ENCODE data around the gene MYO7B.

The MYO7B gene

DNA sequence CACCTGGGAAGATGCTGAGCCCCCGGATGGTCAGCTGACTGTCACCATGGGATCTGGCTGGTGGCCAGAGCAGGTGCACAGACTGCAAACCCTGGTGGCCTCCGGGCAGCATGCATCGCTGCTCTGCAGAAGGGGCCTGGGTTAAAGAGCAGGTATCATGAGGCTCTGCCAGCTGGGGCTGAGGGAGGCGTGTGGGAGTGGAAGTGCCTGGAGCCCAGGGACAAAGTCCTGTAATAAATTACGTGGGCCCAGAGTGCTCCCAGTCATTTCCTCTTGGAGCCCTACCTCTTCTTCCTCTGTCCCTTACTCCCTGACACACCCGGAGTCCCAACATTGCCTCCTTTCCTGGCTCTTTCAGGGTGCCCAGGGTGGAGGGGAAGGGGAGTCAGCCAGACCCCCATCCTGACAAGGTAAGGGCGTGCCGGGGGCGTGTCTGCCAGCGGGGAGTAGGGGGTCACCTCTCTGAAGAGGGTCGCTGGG, at the start of gene MYO7B:
MYO7B (plus strand) TSS at position 262 of the 480 bp plus-strand sequence. CDS start 24,040 bp downstream, outside the sequence.
- DNase-seq (ENCODE audit: low read depth), result no peak

DNA sequence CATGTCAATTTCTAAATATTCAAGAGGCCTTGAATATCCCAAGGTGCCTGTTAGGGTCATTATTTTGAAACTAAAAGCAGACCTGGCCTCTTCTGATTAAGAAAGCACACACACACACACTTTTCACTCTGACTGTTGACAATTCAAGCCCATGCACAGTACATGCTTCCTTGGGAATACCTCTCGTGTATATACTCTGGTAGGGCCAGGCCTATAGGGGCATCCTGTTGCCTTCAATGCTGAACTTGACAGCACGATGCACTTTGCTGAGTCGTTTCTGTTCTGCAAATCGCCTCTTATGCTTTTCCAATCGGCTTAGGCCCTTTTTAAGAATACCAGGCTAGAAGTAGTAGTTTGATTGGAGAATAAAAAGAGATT, 49.8 kb upstream of the MYO7B start:
- DNase-seq (ENCODE audit: low read depth), result no peak

- no peak for DNase-seq (ENCODE audit: low read depth)
Observed at GRCh38 chr2:127486247-127487058, 49.0 kb upstream of the MYO7B start.

DNA sequence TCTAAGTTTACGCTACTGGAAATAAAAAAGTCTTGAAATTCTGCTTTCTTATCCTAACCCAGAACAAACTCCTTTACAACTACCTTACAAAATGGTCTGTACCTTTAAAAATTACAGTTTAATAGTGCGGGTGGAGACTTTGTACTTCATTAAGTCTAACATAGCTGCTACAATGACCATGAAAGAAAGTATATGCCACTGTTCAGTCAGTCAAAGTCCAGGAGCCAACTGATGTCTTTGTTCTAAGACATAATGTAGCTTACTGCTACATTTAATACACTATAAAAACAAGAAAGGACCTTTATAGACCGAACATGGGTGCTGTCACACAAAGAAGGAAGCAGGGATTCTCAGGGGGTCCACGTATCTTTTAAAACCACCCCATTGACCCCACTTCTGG, 45.2 kb upstream of the MYO7B start:
- DNase-seq (ENCODE audit: low read depth), result no peak

- DNase-seq (ENCODE audit: low read depth), result no peak
Observed at GRCh38 chr2:127498386-127498785, 37.1 kb upstream of the MYO7B start.

DNA sequence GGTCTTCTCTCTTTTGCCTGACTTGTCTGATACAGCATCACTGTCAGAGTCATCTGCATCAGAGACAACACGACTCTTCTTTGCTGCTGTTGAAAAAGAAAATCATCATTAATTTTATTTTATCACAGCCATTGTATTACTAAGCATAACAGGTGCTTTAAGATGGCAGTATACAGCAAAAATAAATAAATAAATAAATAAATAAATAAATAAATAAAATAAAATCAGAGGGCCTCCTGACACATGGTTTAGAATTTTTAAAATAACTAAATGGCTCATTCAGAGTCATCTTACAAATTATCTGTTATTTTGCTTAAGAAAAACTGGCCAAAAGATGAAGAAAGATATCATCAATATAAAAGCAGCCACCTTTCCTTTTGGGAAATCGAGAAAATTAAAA, 32.0 kb upstream of the MYO7B start:
- DNase-seq (ENCODE audit: low read depth), result no peak

DNA sequence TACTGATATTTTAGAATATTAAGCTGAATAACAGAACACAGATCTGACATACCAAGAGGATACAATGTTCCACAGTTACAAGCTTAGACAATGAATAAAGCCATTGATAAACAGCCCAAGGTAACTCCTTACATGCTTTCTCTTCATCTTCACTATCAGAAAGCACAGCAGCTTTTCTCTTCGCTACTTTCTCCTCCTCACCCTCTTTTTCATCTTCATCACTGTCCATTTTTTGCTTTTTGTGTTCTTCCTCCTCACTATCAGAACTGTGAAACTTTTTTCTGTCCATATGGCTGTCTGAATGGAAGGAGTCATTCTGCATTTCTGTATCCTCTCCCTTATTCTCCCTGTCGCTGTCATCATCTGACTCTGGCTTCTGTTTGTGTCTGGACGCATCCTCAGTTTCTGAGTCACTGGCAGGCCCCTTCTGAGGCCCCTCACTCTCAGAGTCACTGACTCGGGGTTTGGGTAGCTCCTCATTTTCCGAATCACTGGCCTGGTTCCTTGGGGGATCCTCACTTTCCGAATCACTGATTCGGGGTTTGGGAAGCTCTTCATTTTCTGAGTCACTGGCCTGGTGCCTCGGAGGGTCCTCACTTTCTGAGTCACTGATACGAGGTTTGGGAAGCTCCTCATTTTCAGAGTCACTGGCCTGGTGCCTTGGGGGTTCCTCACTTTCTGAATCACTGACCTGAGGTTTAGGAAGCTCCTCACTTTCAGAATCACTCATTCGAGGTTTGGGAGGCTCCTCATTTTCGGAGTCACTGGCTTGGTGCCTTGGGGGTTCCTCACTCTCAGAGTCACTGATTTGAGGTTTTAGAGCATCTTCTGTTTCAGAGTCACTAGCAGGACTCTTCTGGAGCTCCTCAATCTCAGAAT, 30.7 kb upstream of the MYO7B start:
- no peak for DNase-seq (ENCODE audit: low read depth)

DNA sequence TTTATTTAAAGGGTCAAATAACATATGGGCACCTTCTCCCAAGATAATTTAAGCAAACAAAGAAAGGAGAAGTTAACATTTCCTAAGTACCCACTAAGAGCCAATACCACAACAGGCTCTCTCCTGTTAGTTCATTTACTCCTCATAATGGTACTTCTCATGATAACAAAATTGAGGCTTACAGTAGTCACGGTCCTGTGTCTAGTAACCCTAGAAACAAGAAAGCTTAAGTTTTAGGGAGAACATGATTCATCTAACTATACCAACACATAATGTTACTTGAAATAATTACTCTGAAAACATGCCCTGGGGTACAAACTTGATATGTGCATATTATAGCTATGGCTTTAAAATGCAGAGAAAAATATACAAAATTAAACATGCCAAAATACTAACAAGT, 29.0 kb upstream of the MYO7B start:
- no peak for DNase-seq (ENCODE audit: low read depth)

DNA sequence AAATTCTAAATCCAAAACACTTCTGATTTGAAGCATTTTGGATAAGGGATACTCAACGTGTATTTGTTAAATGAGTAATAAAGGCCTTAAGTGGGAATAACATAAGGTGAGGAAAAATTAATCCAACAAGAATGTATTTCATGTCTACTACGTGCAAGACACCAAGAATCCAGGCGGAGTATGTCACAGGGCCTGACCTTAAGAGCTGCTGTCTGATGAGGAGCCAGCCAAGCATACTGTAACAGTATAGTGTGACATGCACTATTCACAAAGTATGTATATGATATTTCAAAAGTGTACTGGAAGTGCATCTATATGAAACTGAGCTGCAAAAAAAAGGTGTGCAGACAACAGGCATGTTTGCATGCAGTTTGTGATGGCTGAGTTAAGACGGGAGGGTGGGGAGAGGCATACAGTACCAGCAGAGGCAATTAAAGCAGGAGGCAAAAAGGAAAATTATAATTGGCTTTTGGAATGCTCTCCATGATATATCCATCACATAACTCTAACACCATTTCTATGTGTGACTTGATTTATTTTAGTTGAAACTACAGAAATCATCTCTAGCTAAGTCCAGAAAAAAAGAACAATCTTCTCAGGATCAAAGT, 27.4 kb upstream of the MYO7B start:
- no peak for DNase-seq (ENCODE audit: low read depth)

DNA sequence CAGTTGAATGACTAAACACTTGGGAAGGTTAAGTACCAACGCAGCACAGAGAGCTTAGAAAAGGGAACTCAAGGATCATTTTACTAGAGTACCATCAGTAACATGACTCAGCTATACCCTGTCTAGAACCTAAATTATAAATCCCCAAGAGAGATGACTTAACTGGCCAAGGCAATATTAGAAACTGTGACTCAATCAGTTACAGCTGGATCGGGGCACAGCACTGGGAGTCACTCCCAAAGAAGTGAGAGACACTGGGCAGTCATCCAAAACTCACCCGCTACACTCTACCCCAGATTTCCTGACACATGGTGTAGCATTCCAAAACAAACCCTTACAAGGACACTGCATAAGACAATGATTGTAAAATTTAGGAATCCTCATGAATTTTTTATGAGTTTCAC, 26.9 kb upstream of the MYO7B start:
- no peak for DNase-seq (ENCODE audit: low read depth)

- DNase-seq (ENCODE audit: low read depth), result no peak
Observed at GRCh38 chr2:127510073-127510472, 25.4 kb upstream of the MYO7B start.

GRCh38 chr2:127511090-127511695, 24.3 kb upstream of the MYO7B start:
- no peak for DNase-seq (ENCODE audit: low read depth)

GRCh38 chr2:127511917-127512316, 23.6 kb upstream of the MYO7B start:
- no peak for DNase-seq (ENCODE audit: low read depth)

DNA sequence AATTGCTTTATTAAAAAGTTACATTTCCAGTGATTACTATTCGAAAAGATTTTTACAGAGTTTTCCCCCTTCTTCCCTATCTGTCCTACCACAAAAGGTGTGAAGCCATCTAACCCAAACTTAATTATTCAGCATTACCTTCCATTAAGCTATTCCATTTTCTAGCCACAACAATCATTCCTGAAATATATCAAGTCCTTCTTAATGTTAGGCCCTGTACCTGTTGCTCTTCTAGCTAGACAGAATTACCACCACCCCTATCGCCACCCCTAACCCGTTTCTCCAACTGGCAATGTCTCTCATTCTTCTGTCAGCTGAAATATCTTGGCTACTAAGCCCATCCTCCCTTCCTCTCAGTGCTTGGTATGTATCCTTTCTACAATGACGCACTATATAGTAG, 23.1 kb upstream of the MYO7B start:
- no peak for DNase-seq (ENCODE audit: low read depth)

DNA sequence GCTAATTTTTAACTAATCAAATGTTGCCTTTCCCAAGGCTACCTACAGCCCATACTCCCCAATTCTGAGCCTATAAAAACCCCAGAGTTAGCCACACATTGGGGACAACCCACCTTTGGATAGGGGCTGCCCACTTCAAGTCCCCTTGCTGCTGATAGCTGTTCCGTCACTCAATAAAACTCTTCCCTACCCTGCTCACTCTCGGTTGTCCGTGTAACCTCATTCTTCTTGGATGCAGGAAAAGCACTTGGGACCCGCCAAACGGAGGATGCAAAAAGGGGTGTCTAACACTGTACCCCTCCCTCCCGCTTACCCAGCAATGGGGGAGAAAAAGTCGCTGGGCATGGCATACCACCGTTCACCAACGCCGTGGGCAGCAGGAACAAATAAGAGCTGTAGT, 21.4 kb upstream of the MYO7B start:
- no peak for DNase-seq (ENCODE audit: low read depth)

DNA sequence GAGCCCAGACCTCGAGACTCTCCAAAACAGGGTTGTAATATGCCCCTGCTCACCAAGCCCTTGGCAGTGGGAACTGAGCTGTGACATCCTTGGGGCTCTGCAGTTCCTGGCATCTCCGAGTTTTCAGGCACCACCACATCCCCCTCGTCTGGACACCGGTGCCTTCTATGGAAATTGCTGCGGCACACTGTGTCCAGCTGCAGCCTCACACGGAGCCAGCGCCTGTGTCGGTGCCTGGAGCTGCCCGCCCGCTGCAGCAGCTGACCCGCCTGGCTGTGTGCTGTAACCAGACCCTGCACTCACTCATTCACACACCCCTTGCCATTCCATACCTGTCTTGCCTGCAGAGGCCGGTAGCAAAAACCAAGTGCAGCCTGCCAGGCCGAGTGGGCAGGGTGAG, 21.0 kb upstream of the MYO7B start:
- no peak for DNase-seq (ENCODE audit: low read depth)

DNA sequence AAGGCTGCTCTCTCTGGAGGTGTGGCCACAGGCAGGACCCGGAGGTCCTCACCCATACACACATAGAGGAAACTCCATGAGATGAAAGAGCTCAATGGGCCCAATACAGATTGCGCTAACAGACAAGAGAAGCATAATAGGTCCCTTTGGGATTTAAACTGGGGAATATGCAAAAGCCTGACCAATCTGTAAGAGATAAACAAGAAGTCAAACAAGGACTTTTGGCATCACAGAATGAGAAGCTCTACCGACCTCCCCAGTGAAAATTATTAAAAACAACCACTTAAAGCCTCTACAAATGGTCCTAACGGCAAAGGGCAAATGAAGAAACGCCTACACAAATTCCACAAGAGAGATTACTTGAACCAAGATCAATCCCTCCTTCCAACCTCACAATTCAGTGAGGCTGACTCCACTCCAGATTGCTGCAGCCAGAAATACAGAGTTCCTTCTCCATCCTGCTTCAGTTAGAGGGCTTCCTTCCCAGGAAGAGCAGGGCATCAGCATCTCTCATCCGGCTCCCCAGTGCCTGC, 20.0 kb upstream of the MYO7B start:
- no peak for DNase-seq (ENCODE audit: low read depth)

- DNase-seq (ENCODE audit: low read depth), result no peak
Observed at GRCh38 chr2:127516041-127516762, 19.3 kb upstream of the MYO7B start.

GRCh38 chr2:127517465-127517864, 18.0 kb upstream of the MYO7B start:
- DNase-seq (ENCODE audit: low read depth), result no peak

DNA sequence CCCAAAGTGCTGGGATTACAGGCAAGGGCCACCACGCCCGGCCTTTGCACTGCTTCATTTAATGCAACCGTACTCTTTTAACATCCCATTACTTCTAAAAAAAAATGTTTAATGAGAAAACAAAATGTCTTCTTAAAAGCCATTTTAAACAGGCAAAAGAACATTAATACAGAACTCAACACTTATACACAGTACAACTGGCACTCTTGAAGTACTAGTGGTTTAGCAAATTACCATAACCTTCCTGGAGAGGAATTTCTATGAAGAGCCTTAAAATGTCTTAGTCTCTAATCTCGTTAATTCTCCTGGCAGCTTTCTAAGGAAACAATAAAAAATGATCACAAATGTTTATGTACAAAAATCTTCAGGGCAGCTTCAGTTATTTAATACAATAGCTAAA, 15.1 kb upstream of the MYO7B start:
- DNase-seq (ENCODE audit: low read depth), result no peak

DNA sequence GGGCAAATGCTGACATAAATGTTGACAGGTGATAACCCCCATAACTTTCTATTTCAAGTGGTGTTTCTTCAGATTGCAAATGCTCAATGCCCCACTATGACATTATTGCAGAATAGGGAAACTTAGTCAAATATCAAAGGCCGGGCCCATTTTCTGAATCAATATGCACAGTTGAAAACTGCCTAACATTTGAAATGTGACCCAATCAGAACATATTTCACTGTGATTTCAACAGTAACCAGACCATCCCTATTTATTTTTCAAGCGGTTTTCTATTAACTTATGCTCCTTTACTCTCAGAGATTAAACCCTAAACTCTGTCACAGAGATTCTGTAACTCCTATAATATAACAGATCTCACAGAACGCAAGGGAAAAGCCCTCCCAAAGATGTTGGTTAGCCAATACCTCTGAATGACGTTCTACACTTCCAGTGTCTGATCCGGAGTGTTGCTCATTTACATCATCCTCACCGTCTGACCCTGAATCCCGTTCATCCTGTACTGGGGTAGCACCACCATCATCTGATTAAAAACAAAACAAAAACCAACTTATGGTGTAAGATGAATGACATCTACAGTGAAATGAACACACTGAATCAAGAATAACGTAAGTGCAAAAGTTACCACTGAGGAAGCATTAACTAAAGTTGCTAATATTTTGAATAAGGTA, 12.1 kb upstream of the MYO7B start:
- no peak for DNase-seq (ENCODE audit: low read depth)
